Endodermal cell (in vitro differentiated cells): Measurements from ENCODE around the gene NGFR. TPM values are rescaled to one million over a fixed set of nuclear protein-coding genes. Genes with fewer than 3 reads are reported as not detected.

Source experiments
- DNase-seq: peaks from one replicate; pipeline ENCODE4 v3.0.0-alpha.2; 2017
- H3K27ac ChIP-seq: 2 replicates; pipeline ENCODE4 v1.5.1; 2013; ENCODE audit warnings: mild to moderate bottlenecking, low read depth, low read length, moderate library complexity
- H3K27me3 ChIP-seq: 2 replicates; pipeline ENCODE4 v1.6.1; 2013; ENCODE audit warnings: mild to moderate bottlenecking, low read length, moderate library complexity; ENCODE audit not compliant: insufficient read depth, control insufficient read depth, poor library complexity, severe bottlenecking
- H3K36me3 ChIP-seq: 2 replicates; pipeline ENCODE4 v1.7.0; 2013; ENCODE audit warnings: mild to moderate bottlenecking, low read length, moderate library complexity; ENCODE audit not compliant: control insufficient read depth, insufficient read depth
- H3K4me1 ChIP-seq: one replicate; pipeline ENCODE4 v1.7.0; 2013; ENCODE audit warnings: low read length; ENCODE audit not compliant: control insufficient read depth, insufficient read depth
- H3K4me3 ChIP-seq: 2 replicates; pipeline ENCODE4 v1.5.1; 2013; ENCODE audit warnings: mild to moderate bottlenecking, low read length, moderate library complexity
- H3K9ac ChIP-seq: 2 replicates; pipeline ENCODE4 v1.6.1; 2013; ENCODE audit warnings: mild to moderate bottlenecking, low read length, moderate library complexity; ENCODE audit not compliant: poor library complexity, severe bottlenecking; ENCODE audit errors: extremely low read depth
- H3K9me3 ChIP-seq: 2 replicates; pipeline ENCODE4 v1.6.1; 2013; ENCODE audit warnings: mild to moderate bottlenecking, low read length, moderate library complexity; ENCODE audit not compliant: control insufficient read depth
- H3K27ac Mint-ChIP-seq: 2 replicates; pipeline ENCODE4 v1.8.0; 2020; ENCODE audit warnings: mixed read lengths
- H3K27me3 Mint-ChIP-seq: 2 replicates; pipeline ENCODE4 v1.8.0; 2021; ENCODE audit warnings: mild to moderate bottlenecking, mixed read lengths; ENCODE audit not compliant: insufficient read depth
- H3K36me3 Mint-ChIP-seq: 2 replicates; pipeline ENCODE4 v1.8.0; 2020; ENCODE audit warnings: low read depth, mixed read lengths
- H3K4me1 Mint-ChIP-seq: 2 replicates; pipeline ENCODE4 v1.8.0; 2020; ENCODE audit warnings: mixed read lengths
- H3K4me3 Mint-ChIP-seq: 2 replicates; pipeline ENCODE4 v1.8.0; 2020; ENCODE audit warnings: mild to moderate bottlenecking, moderate library complexity, mixed read lengths
- H3K9me3 Mint-ChIP-seq: 2 replicates; pipeline ENCODE4 v1.8.0; 2020; ENCODE audit warnings: mild to moderate bottlenecking, mixed read lengths
- CTCF ChIP-seq: fragments of 200-600 bp; sonication (generic); conservative IDR thresholded peaks from 2 replicates; pipeline ENCODE4 v1.5.0; 2021; ENCODE audit warnings: antibody characterized with exemption, mild to moderate bottlenecking
- WGBS, 2 experiments: methylation state at CpG; one replicate each; pipeline versions ENCODE4 v1.1.5 to v1.1.7; 2013; ENCODE audit warnings: missing lambda C conversion rate in 2 of 2, mixed read lengths in 1 of 2; ENCODE audit not compliant: insufficient coverage in 1 of 2, insufficient read length in 1 of 2; 5-methylcytosine and 5-hydroxymethylcytosine counted together
- total RNA-seq, 2 donors: library from RNA; stranded (reverse); fragmentation: NEBNext Ultra II Directional in 1 of 2; extraction: Animal tissue kit (Norgen Biotek cat#: 25700) in 1 of 2; gene quantifications; 2 replicates in 1 of 2; 3 replicates in 1 of 2; pipeline ENCODE4 v1.2.1, GENCODE V29; 2021

Gene NGFR
- total RNA-seq, 2 donors from 2014 or later, result 1.3 to 1.6 TPM

GRCh38 chr17:49465331-49465903 is 29.7 kb upstream of the NGFR start:
- Histone ChIP-seq H3K9me3 (peaks cover 10% of the 10 kb centered on the region), H3K27ac (no peak overlapping the region), H3K36me3 (no peaks in the 10 kb centered on the region), H3K27me3 (peaks cover 42% of the 10 kb centered on the region), H3K9ac (no peak overlapping the region), H3K4me1 (no peaks in the 10 kb centered on the region), H3K4me3 (no peak overlapping the region)
- no peak for DNase-seq
- 80 to 90% methylated on average over 9 to 17 of the region's 17 CpGs for WGBS, 2 experiments
- H3K9me3 Mint-ChIP-seq, result peaks cover 9% of the 10 kb centered on the region
- H3K36me3 Mint-ChIP-seq, result no peaks in the 10 kb centered on the region
- H3K27ac Mint-ChIP-seq, result no peak overlapping the region
- no peaks in the 10 kb centered on the region for H3K4me1 Mint-ChIP-seq
- TF ChIP-seq CTCF, result no peak
- H3K27me3 Mint-ChIP-seq, result peaks cover 51% of the 10 kb centered on the region
- H3K4me3 Mint-ChIP-seq, result no peak overlapping the region

GRCh38 chr17:49466436-49466835 is 28.7 kb upstream of the NGFR start:
- no peak overlapping the region for H3K27ac Mint-ChIP-seq
- Histone ChIP-seq H3K9me3 (peaks cover 10% of the 10 kb centered on the region), H3K27ac (no peak overlapping the region), H3K4me3 (no peak overlapping the region), H3K27me3 (peaks cover 47% of the 10 kb centered on the region), H3K9ac (no peak overlapping the region), H3K36me3 (no peaks in the 10 kb centered on the region), H3K4me1 (no peaks in the 10 kb centered on the region)
- DNase-seq, result no peak
- no peak for TF ChIP-seq CTCF
- H3K9me3 Mint-ChIP-seq, result peaks cover 9% of the 10 kb centered on the region
- 88% methylated on average over 1 of the region's 1 CpG; no CpG with 5 or more reads in 1 of the 2 experiments for WGBS, 2 experiments
- H3K4me3 Mint-ChIP-seq, result no peak overlapping the region
- peaks cover 52% of the 10 kb centered on the region for H3K27me3 Mint-ChIP-seq
- peaks cover 7% of the 10 kb centered on the region for H3K4me1 Mint-ChIP-seq
- no peaks in the 10 kb centered on the region for H3K36me3 Mint-ChIP-seq

GRCh38 chr17:49467175-49467574 is 27.9 kb upstream of the NGFR start:
- no peak for TF ChIP-seq CTCF
- Histone ChIP-seq H3K27me3 (peaks cover 51% of the 10 kb centered on the region), H3K9ac (no peak overlapping the region), H3K36me3 (no peaks in the 10 kb centered on the region), H3K4me3 (no peak overlapping the region), H3K27ac (no peak overlapping the region), H3K4me1 (no peaks in the 10 kb centered on the region), H3K9me3 (peaks cover 10% of the 10 kb centered on the region)
- Mint-ChIP-seq H3K36me3 (no peaks in the 10 kb centered on the region), H3K9me3 (peaks cover 9% of the 10 kb centered on the region), H3K27ac (no peak overlapping the region), H3K4me1 (peaks cover 9% of the 10 kb centered on the region), H3K4me3 (no peak overlapping the region), H3K27me3 (peaks cover 57% of the 10 kb centered on the region)
- no peak for DNase-seq
- WGBS, 2 experiments, result 83 to 87% methylated on average over 1 of the region's 1 CpG
